ENCODE results near the gene PPM1H. TPM values are rescaled to one million over a fixed set of nuclear protein-coding genes. Genes with fewer than 3 reads are reported as not detected.

PPM1H gene
- total RNA-seq, 1 donor from 2014 or later, result 7.1 TPM

GRCh38 chr12:62794218-62794583, 140.7 kb downstream of the PPM1H start:
- no peak for DNase-seq

- DNase-seq, result peak; percentile 97
These were observed 141.4 kb downstream of the PPM1H start for GRCh38 chr12:62793256-62794217.

DNA sequence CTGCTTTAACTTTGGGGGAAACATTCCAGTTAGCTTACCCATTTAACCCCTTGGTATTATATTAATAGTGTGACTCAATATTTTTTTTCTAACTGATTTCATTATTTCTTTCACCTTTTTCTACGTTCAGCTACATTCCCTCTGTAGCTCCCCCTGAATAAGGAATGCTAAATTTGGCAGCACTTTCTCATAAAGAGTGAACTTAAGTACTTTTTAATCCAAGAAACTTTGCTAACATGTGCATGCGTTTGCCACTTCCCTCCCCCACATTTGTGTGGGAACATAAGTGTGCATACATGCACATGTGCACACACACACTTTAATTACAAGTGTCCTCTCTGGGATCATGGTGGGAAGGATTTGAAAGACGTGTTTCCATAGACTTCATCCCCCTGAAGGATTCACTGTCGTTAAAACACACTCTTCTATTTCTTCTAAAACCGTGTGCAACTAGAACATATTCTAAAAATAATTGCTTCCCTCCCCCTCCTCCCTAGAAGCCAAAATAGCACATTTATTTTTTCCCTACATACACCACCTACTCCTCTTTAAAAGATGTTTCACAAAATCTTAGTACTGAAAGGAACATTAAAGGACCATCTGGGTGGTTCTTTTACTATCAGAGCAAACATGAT, 142.6 kb downstream of the PPM1H start:
- no peak for DNase-seq

- no peak for DNase-seq
These were observed 145.1 kb downstream of the PPM1H start for GRCh38 chr12:62789851-62790250.

- DNase-seq, result no peak
These were observed 147.3 kb downstream of the PPM1H start for GRCh38 chr12:62787611-62788010.

DNA sequence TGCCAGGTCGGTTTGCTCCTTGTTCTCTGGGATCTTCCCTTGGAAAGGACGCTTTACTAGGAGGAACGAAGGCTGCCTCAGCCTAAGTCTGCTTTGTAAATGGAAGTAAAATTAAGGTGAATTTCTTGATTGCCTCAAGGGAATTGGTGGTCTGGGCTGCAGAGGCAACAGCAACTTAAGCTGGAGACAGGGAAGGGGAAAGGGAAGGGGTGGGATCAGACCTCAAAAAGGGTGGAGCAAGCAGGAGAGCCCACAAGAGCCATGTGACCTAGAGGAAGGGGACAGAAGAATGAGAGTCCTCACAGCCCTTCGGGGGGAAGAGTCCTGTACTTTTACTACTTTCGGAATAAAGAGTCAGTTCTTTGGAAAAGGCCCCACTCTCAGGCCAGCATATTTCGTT, 147.9 kb downstream of the PPM1H start:
- DNase-seq, result no peak

- DNase-seq, result peak; percentile 48
These were observed 148.9 kb downstream of the PPM1H start for GRCh38 chr12:62785941-62786559.

DNA sequence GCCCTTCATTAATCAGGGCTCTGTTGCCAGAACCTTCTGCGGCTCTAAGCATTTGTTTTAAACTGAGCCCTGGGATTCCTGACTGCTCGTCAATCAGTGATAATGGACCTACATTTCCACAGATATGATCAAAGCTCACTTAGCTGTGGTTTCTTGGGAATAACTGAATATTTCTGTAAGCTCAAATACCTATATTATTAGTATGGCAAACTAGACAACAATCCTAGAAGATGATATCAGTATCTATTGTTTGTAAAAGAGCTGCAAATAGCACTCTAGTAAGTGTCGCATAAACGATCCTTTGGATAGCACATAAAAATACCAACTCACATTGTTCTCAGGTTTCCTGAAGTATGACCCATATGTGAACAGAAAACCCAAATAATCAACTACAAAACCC, 150.4 kb downstream of the PPM1H start:
- no peak for DNase-seq

DNA sequence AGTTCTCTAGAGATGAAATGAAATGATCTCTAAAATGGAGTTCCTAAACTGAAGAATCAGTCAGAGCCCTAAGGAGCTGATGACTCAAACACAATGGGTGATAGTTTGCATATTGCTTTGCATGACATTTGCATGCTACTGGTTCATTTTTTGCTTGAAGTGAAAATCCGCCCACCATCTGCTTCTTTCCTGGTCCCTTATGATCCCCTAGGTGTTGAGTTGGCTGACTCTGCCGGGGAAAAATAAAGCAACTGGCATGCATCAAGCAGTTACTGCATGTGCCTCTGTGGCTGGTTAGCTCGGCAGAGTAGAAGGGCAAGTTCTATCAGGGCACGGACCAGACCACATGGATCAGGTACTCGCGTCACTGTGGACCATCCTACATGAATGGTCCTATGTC, 151.1 kb downstream of the PPM1H start:
- no peak for DNase-seq

- no peak for DNase-seq
These were observed 153.6 kb downstream of the PPM1H start for GRCh38 chr12:62781136-62781880.

DNA sequence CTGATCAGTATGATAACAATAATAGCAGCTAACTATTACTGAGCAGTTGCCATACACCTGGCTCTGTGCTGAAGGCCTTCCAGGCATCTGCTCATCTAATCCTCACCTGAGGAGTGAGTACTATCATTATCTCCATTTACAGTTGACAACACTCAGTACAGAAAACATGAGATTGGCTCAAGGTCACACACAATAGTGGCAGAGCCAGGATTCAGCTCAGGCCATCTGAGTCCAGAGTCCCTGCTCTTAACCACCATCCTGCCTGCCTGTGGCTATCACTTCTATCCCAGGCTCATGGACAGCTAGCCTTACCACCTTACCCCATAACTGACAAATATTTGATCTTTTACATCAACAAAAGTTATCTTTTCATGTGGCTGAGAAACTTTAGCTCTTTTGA, 155.5 kb downstream of the PPM1H start:
- DNase-seq, result no peak

- DNase-seq, result no peak
These were observed 156.8 kb downstream of the PPM1H start for GRCh38 chr12:62778187-62778586.

DNA sequence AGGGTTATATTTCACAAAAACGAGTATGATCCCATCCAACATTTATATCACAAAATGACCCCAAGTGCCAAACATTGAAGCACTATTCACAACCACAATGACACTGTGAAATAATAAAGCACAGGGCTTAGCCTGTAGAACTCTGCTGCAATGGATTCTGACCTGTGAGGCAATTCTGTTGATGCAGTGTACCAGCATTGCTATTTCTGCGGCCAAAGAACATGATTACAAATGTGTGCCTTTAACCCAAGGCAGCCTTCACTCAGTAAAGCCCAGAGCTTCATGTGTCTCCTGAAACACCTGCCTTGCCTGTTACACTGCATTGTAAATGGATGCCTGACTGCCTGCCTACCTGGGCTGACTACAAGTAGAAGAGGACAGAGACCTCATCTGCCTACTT, 158.0 kb downstream of the PPM1H start:
- no peak for DNase-seq

DNA sequence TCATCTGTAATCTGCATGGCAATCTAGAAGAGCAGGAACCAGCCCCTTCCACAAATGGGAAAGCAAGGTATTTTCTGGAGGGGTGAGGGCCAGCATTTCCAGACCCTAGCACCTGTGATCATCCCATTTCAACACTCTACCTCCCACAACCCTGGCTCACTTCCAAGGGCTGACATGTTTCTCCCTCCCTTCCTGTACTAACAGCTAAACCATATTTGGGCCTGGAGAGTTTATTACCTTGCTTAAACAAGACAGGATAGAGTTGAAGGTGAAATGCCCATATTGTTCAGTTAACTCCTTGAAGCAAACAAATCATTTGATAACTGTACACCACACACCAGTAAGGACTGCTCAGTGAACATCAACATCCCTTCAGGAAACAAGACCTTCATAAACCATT, 158.4 kb downstream of the PPM1H start:
- no peak for DNase-seq

- no peak for DNase-seq
These were observed 160.2 kb downstream of the PPM1H start for GRCh38 chr12:62774794-62775193.

DNA sequence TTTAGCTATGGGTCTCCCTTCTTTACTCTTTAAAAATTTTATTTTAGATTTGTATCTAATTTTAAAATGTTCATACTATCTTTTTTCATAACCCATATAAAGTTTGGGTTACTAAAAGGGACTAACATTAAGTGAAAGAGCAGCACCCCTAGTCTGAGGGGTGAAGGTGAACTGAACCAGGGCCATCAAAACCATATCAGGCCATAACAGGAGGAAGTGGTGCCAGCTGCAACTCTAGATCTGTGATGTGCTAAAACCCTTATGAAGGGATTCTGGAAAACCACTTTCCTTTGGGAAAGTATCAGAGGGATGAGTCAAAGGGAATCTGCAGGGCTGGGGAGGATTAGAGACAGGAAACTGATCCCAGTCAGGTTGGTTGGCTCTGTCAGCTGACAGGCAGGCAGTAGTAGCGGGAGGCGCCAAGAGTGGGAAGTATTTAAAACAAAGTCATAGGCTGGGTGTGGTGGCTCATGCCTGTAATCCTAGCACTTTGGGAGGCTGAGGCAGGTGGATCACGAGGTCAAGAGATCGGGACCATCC, 162.5 kb downstream of the PPM1H start:
- DNase-seq, result no peak

DNA sequence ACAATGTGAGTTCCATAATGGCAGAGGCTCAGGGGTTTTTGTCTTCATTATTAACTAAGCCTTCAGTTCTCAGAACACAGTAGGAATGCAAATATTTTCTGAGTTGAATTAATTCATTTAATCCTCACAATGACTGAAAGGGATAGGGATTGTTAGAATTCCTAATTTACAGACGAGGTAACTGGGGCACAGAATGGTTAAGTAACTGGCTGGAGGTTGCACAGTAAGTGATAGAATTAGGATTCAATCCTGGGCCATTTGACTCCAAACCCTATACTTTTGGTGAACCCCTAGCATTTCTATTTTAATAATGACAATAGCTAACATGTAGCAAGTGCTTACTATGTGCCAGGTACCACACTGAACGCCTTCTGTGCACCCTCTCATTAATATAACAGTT, 163.1 kb downstream of the PPM1H start:
- no peak for DNase-seq

DNA sequence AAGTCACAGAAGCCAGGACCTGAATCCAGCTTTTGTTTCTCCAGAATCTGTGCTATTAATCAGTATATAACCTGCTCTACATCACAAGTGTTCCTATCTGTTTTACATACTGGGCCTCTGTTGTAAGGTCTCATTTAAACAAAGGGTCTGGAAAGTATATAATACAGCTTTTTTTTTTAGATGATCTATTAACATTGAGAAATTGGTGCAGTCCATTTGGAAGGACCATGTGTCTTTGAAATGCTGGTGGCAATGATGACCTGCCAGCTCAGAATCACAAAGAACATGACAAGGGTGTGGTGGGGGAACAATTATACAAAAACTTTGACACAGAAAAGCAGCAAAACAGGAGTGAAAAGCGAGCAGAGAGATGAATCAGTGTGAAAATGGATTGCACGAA, 164.6 kb downstream of the PPM1H start:
- no peak for DNase-seq

DNA sequence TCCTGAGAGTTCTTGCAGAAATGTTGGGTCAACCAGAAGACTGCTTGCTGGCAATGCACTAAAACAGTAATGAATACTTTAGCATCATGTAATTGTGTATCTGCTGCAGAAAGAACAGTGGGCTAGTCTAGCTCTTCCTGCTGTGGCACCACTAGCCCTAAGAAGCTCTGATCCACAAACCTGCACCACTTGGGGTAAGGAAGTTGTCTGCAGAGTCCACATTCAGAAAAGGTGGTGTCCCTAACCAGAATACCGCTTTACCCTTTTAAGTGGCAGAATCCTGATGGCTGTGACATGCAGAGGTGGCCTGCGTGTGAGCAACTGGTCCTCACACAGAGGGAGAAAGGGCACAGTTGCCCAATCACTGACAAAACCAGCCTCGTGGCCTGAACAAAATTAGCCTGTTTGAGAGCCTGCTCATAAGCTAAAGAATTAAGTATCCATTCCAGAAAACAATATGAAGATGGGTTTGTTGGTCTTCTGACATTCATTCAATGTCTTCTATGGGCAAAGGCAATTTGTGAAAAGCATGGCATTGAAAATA, 165.8 kb downstream of the PPM1H start:
- DNase-seq, result no peak

GRCh38 chr12:62767946-62768345, 167.0 kb downstream of the PPM1H start:
- no peak for DNase-seq

- DNase-seq, result peak; percentile 26
These were observed 167.5 kb downstream of the PPM1H start for GRCh38 chr12:62767496-62767895.

DNA sequence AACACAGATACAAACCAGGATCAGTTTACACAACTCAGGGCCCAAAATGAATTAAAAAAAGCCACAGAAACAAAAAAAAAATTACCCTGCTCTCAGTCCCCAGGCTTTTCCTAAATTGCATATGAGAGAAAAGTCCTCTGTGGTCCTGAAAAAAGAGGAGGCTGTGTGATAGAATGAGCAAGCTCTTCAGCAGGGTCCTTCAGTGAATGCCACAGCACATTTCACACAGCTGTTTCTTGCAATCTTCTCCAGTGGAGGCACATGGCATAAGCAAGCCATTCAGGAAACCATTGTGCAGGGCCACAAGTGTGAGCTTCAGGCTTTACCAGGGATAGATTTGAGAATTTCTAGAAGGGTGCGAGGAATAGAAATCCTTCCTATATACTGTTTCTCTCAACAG, 168.5 kb downstream of the PPM1H start:
- DNase-seq, result peak; percentile 3
